Mucosa of descending colon (tissue), 3 donors: ENCODE measurements around the gene NKX3-2. TPM values are rescaled to one million over a fixed set of nuclear protein-coding genes. Genes with fewer than 3 reads are reported as not detected.

Experiments used
- ATAC-seq: fragments of 200-7000 bp; cut with Tn5 transposase; one replicate; pipeline ENCODE4 v1.9.1; 2020; ENCODE audit warnings: mild to moderate bottlenecking, moderate library complexity
- DNase-seq, 3 donors: peaks; one replicate each; pipeline ENCODE4 v3.0.0-alpha.2; 2020
- H3K36me3 ChIP-seq: fragments of 200-600 bp; one replicate; pipeline ENCODE4 v1.8.0; 2021; ENCODE audit warnings: low read depth, mild to moderate bottlenecking
- H3K4me1 ChIP-seq: fragments of 200-600 bp; one replicate; pipeline ENCODE4 v1.8.0; 2021; ENCODE audit warnings: low read depth, mild to moderate bottlenecking
- H3K4me3 ChIP-seq: fragments of 200-600 bp; one replicate; pipeline ENCODE4 v1.8.0; 2021; ENCODE audit warnings: mild to moderate bottlenecking
- H3K9me3 ChIP-seq: fragments of 200-600 bp; one replicate; pipeline ENCODE4 v1.8.0; 2021; ENCODE audit warnings: mild to moderate bottlenecking
- intact Hi-C, 2 donors: fragments of 100-400 bp; cut with DNase I in 1 of 2; cut with micrococcal nuclease in 1 of 2; formaldehyde crosslinking; loops; one replicate each; pipeline versions ENCODE4 v1.11.0 to v1.11.1; 2022; cut with DNase I, micrococcal nuclease
- total RNA-seq, 3 donors: library from RNA; stranded (reverse); fragmentation: NEBNext Ultra II Directional in 2 of 3; extraction: Animal tissue kit (Norgen Biotek cat#: 25700) in 2 of 3; gene quantifications; one replicate each; pipeline versions ENCODE4 v1.2.1 to v1.2.4, GENCODE V29; 2021 to 2023
- TF ChIP-seq, protein P1 (sequence below): fragments of 200-600 bp; IDR thresholded peaks from one replicate; pipeline ENCODE4 v1.8.0; 2022; ENCODE audit warnings: antibody characterized with exemption, mild to moderate bottlenecking
- donor health status: DM: no; HTN: no; CAD: no; lungs with moderate emphysema.
- donor health status: DM: no; HTN: no; CAD: no.
- donor health status: DM: no; HTN: yes; CAD: no.

The NKX3-2 gene
- total RNA-seq, 3 donors from 2014 or later, result 0.61 to 26.3 (median 0.72) TPM

DNA sequence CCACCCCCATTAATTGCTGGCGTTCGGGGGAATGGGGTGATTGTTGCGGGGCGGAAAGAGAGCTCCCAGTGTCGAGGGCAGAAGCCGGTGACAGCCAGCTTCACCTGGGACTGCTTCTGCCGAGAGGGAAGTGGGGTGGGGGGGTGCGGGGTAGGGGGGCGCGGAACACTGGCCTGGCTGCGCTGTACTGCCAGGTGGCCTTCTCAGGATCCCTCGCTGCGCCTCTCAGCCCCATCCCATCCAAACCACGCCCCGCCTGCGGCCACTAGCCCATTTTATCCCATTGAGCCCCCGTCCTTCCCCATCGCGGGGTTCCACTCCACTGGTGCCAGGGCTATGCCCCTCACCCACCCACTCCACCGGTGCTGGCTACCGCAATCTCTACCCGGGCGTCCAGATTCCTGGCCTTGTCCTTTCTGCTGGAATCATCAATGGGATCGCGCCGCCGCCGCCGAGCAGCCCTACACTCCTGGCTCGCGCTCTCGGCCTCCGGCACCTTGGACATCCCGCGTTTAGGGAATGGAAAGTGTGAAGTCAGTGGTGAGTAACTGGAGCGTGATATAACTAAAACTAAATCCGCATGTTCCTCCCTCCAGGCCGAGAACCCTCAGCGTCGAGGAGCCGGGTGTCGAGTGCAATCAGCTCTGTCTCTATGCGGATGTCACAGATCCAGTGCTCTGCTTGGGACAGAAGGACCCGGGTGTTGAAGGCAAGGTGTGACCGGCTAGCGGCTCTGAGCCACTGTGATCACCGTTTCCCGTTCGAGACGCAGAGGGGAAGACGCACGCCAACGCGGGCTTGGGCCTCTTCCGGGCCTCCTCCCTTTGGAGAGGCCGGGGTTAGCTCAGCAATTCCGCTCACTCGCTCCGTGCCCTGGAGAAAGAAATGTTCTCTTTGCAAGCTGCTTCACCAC, 20.5 kb downstream of the NKX3-2 start:
- TF ChIP-seq, protein P1, sequence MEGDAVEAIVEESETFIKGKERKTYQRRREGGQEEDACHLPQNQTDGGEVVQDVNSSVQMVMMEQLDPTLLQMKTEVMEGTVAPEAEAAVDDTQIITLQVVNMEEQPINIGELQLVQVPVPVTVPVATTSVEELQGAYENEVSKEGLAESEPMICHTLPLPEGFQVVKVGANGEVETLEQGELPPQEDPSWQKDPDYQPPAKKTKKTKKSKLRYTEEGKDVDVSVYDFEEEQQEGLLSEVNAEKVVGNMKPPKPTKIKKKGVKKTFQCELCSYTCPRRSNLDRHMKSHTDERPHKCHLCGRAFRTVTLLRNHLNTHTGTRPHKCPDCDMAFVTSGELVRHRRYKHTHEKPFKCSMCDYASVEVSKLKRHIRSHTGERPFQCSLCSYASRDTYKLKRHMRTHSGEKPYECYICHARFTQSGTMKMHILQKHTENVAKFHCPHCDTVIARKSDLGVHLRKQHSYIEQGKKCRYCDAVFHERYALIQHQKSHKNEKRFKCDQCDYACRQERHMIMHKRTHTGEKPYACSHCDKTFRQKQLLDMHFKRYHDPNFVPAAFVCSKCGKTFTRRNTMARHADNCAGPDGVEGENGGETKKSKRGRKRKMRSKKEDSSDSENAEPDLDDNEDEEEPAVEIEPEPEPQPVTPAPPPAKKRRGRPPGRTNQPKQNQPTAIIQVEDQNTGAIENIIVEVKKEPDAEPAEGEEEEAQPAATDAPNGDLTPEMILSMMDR, result no peak
- Histone ChIP-seq H3K36me3 (no peaks in the 10 kb centered on the region), H3K4me1 (no peaks in the 10 kb centered on the region), H3K9me3 (no peaks in the 10 kb centered on the region), H3K4me3 (no peak overlapping the region)
- DNase-seq, result no peak
- ATAC-seq, result no peak
- intact Hi-C loops, result no loop called here

GRCh38 chr4:13523105-13523477, 21.2 kb downstream of the NKX3-2 start:
- intact Hi-C loops, result no loop called here
- ATAC-seq (no peak), DNase-seq (no peak)
- no peaks in the 10 kb centered on the region for H3K36me3 ChIP-seq
- H3K4me1 ChIP-seq, result no peaks in the 10 kb centered on the region
- no peaks in the 10 kb centered on the region for H3K9me3 ChIP-seq
- TF ChIP-seq, protein P1, result no peak
- no peak overlapping the region for H3K4me3 ChIP-seq

- no peak overlapping the region for H3K4me3 ChIP-seq
- ATAC-seq (no peak), DNase-seq (no peak)
- TF ChIP-seq, protein P1, result no peak
- no peaks in the 10 kb centered on the region for H3K9me3 ChIP-seq
- H3K36me3 ChIP-seq, result no peaks in the 10 kb centered on the region
- no peaks in the 10 kb centered on the region for H3K4me1 ChIP-seq
- intact Hi-C loops, result no loop called here
Observed at GRCh38 chr4:13522282-13523104, 21.8 kb downstream of the NKX3-2 start.

GRCh38 chr4:13521047-13521446, 23.3 kb downstream of the NKX3-2 start:
- no peaks in the 10 kb centered on the region for H3K36me3 ChIP-seq
- H3K9me3 ChIP-seq, result no peaks in the 10 kb centered on the region
- intact Hi-C loops, result no loop called here
- TF ChIP-seq, protein P1, result no peak
- H3K4me1 ChIP-seq, result no peaks in the 10 kb centered on the region
- ATAC-seq (no peak), DNase-seq (no peak)
- H3K4me3 ChIP-seq, result no peak overlapping the region

- Histone ChIP-seq H3K4me1 (no peaks in the 10 kb centered on the region), H3K4me3 (no peak overlapping the region), H3K36me3 (no peaks in the 10 kb centered on the region), H3K9me3 (no peaks in the 10 kb centered on the region)
- ATAC-seq (no peak), DNase-seq (no peak)
- TF ChIP-seq, protein P1, result no peak
- intact Hi-C loops, result no loop called here
Observed at GRCh38 chr4:13516315-13516860, 27.9 kb downstream of the NKX3-2 start.
